D721Med (cell line): ENCODE measurements around the gene LARP4.

ENCODE experiments used
- DNase-seq: peaks from one replicate; pipeline ENCODE4 v3.0.0; 2011; ENCODE audit warnings: low spot score; ENCODE audit not compliant: insufficient read length
- FAIRE-seq: peaks from 2 replicates; lab custom pipeline; 2011; peaks lifted over from hg19 to GRCh38; lab: Jason Lieb, UNC
- TF ChIP-seq, protein P1 (sequence below): IDR thresholded peaks from 2 replicates; pipeline ENCODE4 v1.5.1; 2012; ENCODE audit warnings: mild to moderate bottlenecking, control low read depth; ENCODE audit not compliant: insufficient read depth; ENCODE audit errors: missing control alignments

Gene LARP4

DNA sequence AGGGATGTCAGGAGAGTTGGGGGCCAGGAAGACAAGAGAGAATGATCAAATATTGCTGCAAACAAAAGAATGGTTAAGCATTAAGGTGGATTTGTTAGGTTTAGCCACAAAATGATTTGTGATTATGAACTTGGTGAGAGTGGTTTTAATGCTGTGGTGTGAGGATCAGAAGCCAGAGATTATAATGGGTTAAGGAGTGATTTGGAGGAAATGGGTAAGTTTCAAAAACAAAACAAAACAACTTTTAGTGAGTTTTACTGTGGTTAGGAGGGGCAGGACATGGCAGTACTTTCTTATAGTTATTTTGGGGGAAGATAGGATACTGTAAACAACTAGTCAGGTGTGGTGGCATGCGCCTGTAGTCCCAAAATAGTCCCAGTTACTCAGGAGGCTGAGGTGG, 128.1 kb downstream of the LARP4 start:
- FAIRE-seq (no peak), DNase-seq (no peak)
- TF ChIP-seq, protein P1, sequence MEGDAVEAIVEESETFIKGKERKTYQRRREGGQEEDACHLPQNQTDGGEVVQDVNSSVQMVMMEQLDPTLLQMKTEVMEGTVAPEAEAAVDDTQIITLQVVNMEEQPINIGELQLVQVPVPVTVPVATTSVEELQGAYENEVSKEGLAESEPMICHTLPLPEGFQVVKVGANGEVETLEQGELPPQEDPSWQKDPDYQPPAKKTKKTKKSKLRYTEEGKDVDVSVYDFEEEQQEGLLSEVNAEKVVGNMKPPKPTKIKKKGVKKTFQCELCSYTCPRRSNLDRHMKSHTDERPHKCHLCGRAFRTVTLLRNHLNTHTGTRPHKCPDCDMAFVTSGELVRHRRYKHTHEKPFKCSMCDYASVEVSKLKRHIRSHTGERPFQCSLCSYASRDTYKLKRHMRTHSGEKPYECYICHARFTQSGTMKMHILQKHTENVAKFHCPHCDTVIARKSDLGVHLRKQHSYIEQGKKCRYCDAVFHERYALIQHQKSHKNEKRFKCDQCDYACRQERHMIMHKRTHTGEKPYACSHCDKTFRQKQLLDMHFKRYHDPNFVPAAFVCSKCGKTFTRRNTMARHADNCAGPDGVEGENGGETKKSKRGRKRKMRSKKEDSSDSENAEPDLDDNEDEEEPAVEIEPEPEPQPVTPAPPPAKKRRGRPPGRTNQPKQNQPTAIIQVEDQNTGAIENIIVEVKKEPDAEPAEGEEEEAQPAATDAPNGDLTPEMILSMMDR = no peak

DNA sequence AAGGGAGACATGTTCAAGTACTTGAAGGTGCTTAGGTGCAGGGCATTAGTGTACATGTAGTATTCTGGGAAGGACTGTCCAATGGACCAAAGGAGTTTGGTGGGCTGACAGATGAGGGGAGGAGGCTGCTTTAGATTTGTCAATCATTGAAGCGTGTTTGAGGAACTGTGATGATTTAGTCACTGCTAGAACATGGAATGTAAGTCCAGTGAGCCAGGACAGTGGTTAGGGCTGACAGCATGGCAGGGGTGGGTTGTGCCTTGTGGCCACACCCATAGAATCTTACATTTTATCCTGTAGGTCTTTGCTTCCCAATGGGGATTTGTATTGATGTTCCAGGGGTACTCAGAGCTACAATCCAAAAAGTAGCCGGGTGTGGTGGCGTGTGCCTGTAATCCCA, 128.7 kb downstream of the LARP4 start:
- FAIRE-seq (no peak), DNase-seq (no peak)
- TF ChIP-seq, protein P1 = no peak
